Trophoblast cell (in vitro differentiated cells and primary cell): ENCODE results near the gene SERPINB6.
A peak's percentile ranks its signal among the peaks of the same experiment; 100 is the strongest.
"Not testable (repeated sequence)": the region's sequence is repeated elsewhere in the genome, so short reads cannot be mapped to it uniquely, and the experiment has no call there.

Experiments used
- DNase-seq, 2 donors: peaks; one replicate each; pipeline ENCODE4 v3.0.0-alpha.2; 2016
- H2AFZ ChIP-seq: 2 replicates; pipeline ENCODE4 v1.6.1; 2013; ENCODE audit warnings: low read length, moderate library complexity, mild to moderate bottlenecking; ENCODE audit not compliant: insufficient read depth, poor library complexity
- H2AK5ac ChIP-seq: 2 replicates; pipeline ENCODE4 v1.6.1; 2013; ENCODE audit warnings: mild to moderate bottlenecking, low read length
- H2BK120ac ChIP-seq: 2 replicates; pipeline ENCODE4 v1.6.1; 2013; ENCODE audit warnings: low read length, mild to moderate bottlenecking, moderate library complexity; ENCODE audit not compliant: insufficient read depth, poor library complexity
- H2BK12ac ChIP-seq: 2 replicates; pipeline ENCODE4 v1.6.1; 2013; ENCODE audit warnings: mild to moderate bottlenecking, low read length, moderate library complexity
- H2BK5ac ChIP-seq: 2 replicates; pipeline ENCODE4 v1.6.1; 2013; ENCODE audit warnings: low read length, low read depth, moderate library complexity, mild to moderate bottlenecking; ENCODE audit not compliant: poor library complexity
- H3K14ac ChIP-seq: 2 replicates; pipeline ENCODE4 v1.6.1; 2013; ENCODE audit warnings: mild to moderate bottlenecking, low read length
- H3K18ac ChIP-seq: 2 replicates; pipeline ENCODE4 v1.6.1; 2013; ENCODE audit warnings: mild to moderate bottlenecking, low read length
- H3K23ac ChIP-seq: 2 replicates; pipeline ENCODE4 v1.6.1; 2013; ENCODE audit warnings: low read length
- H3K27ac ChIP-seq: 2 replicates; pipeline ENCODE4 v1.5.1; 2013; ENCODE audit warnings: low read depth, mild to moderate bottlenecking, inconsistent platforms, low read length, moderate library complexity
- H3K27me3 ChIP-seq: 2 replicates; pipeline ENCODE4 v1.6.1; 2013; ENCODE audit warnings: inconsistent platforms, mild to moderate bottlenecking, low read length, moderate library complexity; ENCODE audit not compliant: insufficient read depth
- H3K36me3 ChIP-seq, 2 experiments: 1 replicate in 1 of 2; 2 replicates in 1 of 2; pipeline ENCODE4 v1.6.1; 2013; ENCODE audit warnings: low read length in 2 of 2, mild to moderate bottlenecking in 2 of 2, moderate library complexity in 1 of 2; ENCODE audit not compliant: insufficient read depth in 2 of 2, control insufficient read depth in 1 of 2
- H3K4ac ChIP-seq: 2 replicates; pipeline ENCODE4 v1.6.1; 2013; ENCODE audit warnings: low read depth, mild to moderate bottlenecking, low read length, moderate library complexity
- H3K4me1 ChIP-seq, 2 experiments: 1 replicate in 1 of 2; 2 replicates in 1 of 2; pipeline ENCODE4 v1.6.1; 2013; ENCODE audit warnings: low read length in 2 of 2, mild to moderate bottlenecking in 2 of 2, moderate library complexity in 1 of 2; ENCODE audit not compliant: insufficient read depth in 2 of 2, control insufficient read depth in 1 of 2
- H3K4me2 ChIP-seq: 2 replicates; pipeline ENCODE4 v1.6.1; 2013; ENCODE audit warnings: inconsistent platforms, mild to moderate bottlenecking, low read length, moderate library complexity
- H3K4me3 ChIP-seq: 2 replicates; pipeline ENCODE4 v1.5.1; 2013; ENCODE audit warnings: mild to moderate bottlenecking, low read depth, low read length, inconsistent platforms
- H3K79me1 ChIP-seq: one replicate; pipeline ENCODE4 v1.6.1; 2013; ENCODE audit warnings: low read length
- H3K79me2 ChIP-seq: 2 replicates; pipeline ENCODE4 v1.6.1; 2013; ENCODE audit warnings: low read length, mild to moderate bottlenecking; ENCODE audit not compliant: control insufficient read depth, insufficient read depth, poor library complexity
- H3K9ac ChIP-seq: 2 replicates; pipeline ENCODE4 v1.6.1; 2013; ENCODE audit warnings: mild to moderate bottlenecking, low read length
- H3K9me3 ChIP-seq: 2 replicates; pipeline ENCODE4 v1.6.1; 2013; ENCODE audit warnings: low read depth, mild to moderate bottlenecking, control low read depth, inconsistent platforms, low read length; ENCODE audit not compliant: insufficient read depth
- H4K12ac ChIP-seq: 2 replicates; pipeline ENCODE4 v1.6.1; 2013; ENCODE audit warnings: low read depth, mild to moderate bottlenecking, low read length, moderate library complexity
- H4K8ac ChIP-seq: 2 replicates; pipeline ENCODE4 v1.6.1; 2013; ENCODE audit warnings: low read depth, mild to moderate bottlenecking, low read length, moderate library complexity
- H4K91ac ChIP-seq: one replicate; pipeline ENCODE4 v1.6.1; 2013; ENCODE audit warnings: low read depth, mild to moderate bottlenecking, low read length, moderate library complexity
- WGBS: extraction: QIAGEN DNeasy Blood & Tissue Kit; methylation state at CpG from one replicate; pipeline ENCODE4 v1.1.7; 2013; ENCODE audit warnings: missing lambda C conversion rate; ENCODE audit not compliant: insufficient read length, insufficient coverage; ENCODE audit errors: extremely low coverage; 5-methylcytosine and 5-hydroxymethylcytosine counted together

The SERPINB6 gene

DNA sequence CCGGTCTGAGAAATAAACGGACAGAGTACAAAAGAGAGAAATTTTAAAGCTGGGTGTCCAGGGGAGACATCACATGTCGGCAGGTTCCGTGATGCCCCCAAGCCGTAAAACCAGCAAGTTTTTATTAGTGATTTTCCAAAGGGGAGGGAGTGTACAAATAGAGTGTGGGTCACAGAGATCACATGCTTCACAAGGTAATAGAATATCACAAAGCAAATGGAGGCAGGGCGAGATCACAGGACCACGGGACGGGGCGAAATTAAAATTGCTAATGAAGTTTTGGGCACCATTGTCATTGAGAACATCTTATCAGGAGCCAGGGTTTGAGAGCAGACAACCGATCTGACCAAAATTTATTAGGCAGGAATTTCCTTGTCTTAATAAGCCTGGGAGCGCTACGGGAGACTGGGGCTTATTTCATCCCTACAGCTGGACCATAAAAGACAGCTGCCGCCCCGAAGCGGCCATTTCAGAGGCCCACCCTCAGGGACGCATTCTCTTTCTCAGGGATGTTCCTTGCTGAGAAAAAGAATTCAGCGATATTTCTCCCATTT lies 37.4 kb upstream of the SERPINB6 start:
- not testable (repeated sequence) for H3K4me3 ChIP-seq, H2AFZ ChIP-seq, H3K23ac ChIP-seq, DNase-seq, H3K14ac ChIP-seq, H3K4ac ChIP-seq, H2AK5ac ChIP-seq, H2BK120ac ChIP-seq, H2BK5ac ChIP-seq, H3K4me1 ChIP-seq, H4K8ac ChIP-seq, H3K18ac ChIP-seq, H3K9ac ChIP-seq, H4K12ac ChIP-seq, H3K27ac ChIP-seq, H2BK12ac ChIP-seq, H4K91ac ChIP-seq, H3K79me2 ChIP-seq, H3K4me2 ChIP-seq, H3K79me1 ChIP-seq, H3K9me3 ChIP-seq, H3K27me3 ChIP-seq
- no CpG with 5 or more reads among the region's 17 CpGs for WGBS
- peaks cover 5 to 16% of the 10 kb centered on the region in 2 experiments for H3K36me3 ChIP-seq

DNA sequence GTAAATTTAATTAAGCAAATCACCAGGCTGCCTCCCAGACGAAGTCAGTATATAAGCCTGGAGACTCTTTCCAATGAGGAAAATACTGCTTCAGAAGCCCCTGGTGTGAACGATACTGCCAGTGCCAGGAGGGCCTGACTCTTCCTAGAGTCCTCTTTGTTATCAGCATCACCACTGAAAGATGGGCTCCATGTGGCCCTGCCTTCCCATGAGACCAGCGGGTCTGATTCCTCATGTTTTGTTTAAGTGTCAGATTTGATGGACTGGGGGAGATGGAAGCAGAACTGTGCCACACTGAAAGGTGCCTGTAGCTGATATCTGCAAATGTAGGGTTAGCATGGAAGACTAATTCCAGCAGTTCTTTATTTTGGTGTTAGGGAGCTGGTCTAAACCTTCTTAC lies 36.2 kb upstream of the SERPINB6 start:
- H3K79me2 ChIP-seq: no peaks in the 10 kb centered on the region
- H3K9ac ChIP-seq: no peak overlapping the region
- peaks cover 5 to 16% of the 10 kb centered on the region in 2 experiments for H3K36me3 ChIP-seq
- no peak overlapping the region for H4K12ac ChIP-seq
- H3K27ac ChIP-seq: no peak overlapping the region
- H3K4ac ChIP-seq: no peak overlapping the region
- H2BK5ac ChIP-seq: no peak overlapping the region
- H2AK5ac ChIP-seq: no peak overlapping the region
- no peaks in the 10 kb centered on the region for H3K27me3 ChIP-seq
- H2AFZ ChIP-seq: no peak overlapping the region
- H4K91ac ChIP-seq: no peak overlapping the region
- DNase-seq: no peak
- H3K23ac ChIP-seq: no peak overlapping the region
- H3K4me2 ChIP-seq: no peak overlapping the region
- H3K14ac ChIP-seq: no peak overlapping the region
- H2BK120ac ChIP-seq: no peak overlapping the region
- no peak overlapping the region for H4K8ac ChIP-seq
- no peak overlapping the region for H3K18ac ChIP-seq
- no peaks in the 10 kb centered on the region for H3K79me1 ChIP-seq
- no peaks in the 10 kb centered on the region for H3K4me1 ChIP-seq
- no peak overlapping the region for H3K4me3 ChIP-seq
- no CpG with 5 or more reads among the region's 3 CpGs for WGBS
- H2BK12ac ChIP-seq: no peak overlapping the region
- peaks cover 6% of the 10 kb centered on the region for H3K9me3 ChIP-seq

DNA sequence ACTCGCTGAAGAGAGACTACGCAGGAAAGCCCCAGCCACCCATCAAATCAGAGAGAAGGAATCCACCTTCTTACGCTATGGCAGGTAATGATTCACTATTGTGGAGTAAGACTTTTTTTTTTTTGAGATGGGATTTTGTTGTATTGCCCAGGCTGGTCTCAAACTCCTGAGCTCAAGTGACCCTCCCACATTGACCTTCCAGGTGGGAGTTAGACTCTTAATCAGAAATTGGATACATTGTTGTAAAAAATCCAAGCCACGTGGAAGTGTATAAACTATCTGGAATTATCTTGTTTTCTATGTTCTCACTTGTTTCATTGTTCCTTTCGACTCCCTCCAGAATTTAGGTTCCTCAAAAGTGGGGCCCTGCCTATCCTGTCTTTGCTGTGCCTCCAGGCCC lies 35.1 kb upstream of the SERPINB6 start:
- Histone ChIP-seq H2AFZ (no peak overlapping the region), H3K9me3 (peaks cover 4% of the 10 kb centered on the region), H3K18ac (no peak overlapping the region), H2AK5ac (no peak overlapping the region), H3K79me1 (no peaks in the 10 kb centered on the region), H3K4me1 (peaks cover 0 to 2% of the 10 kb centered on the region in 2 experiments), H3K27me3 (no peaks in the 10 kb centered on the region), H3K9ac (no peak overlapping the region), H3K79me2 (no peaks in the 10 kb centered on the region), H3K14ac (no peak overlapping the region), H2BK120ac (no peak overlapping the region), H2BK5ac (no peak overlapping the region), H2BK12ac (no peak overlapping the region), H3K4me2 (no peak overlapping the region), H3K36me3 (peaks cover 2 to 12% of the 10 kb centered on the region in 2 experiments), H3K27ac (no peak overlapping the region), H3K4ac (no peak overlapping the region), H4K91ac (no peak overlapping the region), H4K8ac (no peak overlapping the region), H3K23ac (no peak overlapping the region), H4K12ac (no peak overlapping the region), H3K4me3 (no peak overlapping the region)
- no peak for DNase-seq
- WGBS: no CpG with 5 or more reads among the region's 5 CpGs

DNA sequence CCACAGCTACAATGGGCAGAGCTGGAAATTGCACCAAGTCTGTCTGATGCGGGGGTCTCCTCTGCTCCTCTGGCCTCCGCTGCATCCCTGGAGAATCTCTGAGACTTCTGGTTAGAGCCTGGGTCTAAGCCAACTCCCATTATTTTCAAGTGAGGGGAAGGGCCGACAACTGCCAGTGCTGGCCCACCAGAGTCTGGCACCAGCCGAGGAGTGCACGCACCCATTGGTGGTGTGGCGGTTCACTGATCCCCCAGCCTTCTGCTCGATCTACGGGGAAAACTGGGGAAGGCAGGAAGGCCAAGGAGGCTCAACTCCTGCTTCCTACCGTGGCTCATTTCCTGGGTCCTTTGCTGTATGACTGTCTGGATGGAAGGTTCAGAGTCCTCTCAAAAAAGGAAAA lies 34.5 kb upstream of the SERPINB6 start:
- H3K4ac ChIP-seq: no peak overlapping the region
- H3K27ac ChIP-seq: no peak overlapping the region
- no peaks in the 10 kb centered on the region for H3K79me1 ChIP-seq
- no peak for DNase-seq
- H2AK5ac ChIP-seq: no peak overlapping the region
- H2BK120ac ChIP-seq: no peak overlapping the region
- peaks cover 4% of the 10 kb centered on the region for H3K9me3 ChIP-seq
- no peaks in the 10 kb centered on the region for H3K79me2 ChIP-seq
- peaks cover 2 to 12% of the 10 kb centered on the region in 2 experiments for H3K36me3 ChIP-seq
- no peak overlapping the region for H2BK12ac ChIP-seq
- no peak overlapping the region for H4K12ac ChIP-seq
- H3K14ac ChIP-seq: no peak overlapping the region
- no peak overlapping the region for H2AFZ ChIP-seq
- no peak overlapping the region for H3K4me2 ChIP-seq
- no peak overlapping the region for H3K9ac ChIP-seq
- H4K91ac ChIP-seq: no peak overlapping the region
- peaks cover 0 to 2% of the 10 kb centered on the region in 2 experiments for H3K4me1 ChIP-seq
- no peak overlapping the region for H4K8ac ChIP-seq
- no peaks in the 10 kb centered on the region for H3K27me3 ChIP-seq
- no peak overlapping the region for H3K18ac ChIP-seq
- H3K4me3 ChIP-seq: no peak overlapping the region
- H3K23ac ChIP-seq: peak overlapping the region; percentile 29
- no peak overlapping the region for H2BK5ac ChIP-seq
- no CpG with 5 or more reads among the region's 9 CpGs for WGBS
